Liver (tissue), 9 donors: ENCODE data around the gene ERC2. TPM values are rescaled to one million over a fixed set of nuclear protein-coding genes. Genes with fewer than 3 reads are reported as not detected.

Experiments
- DNase-seq: peaks from one replicate; pipeline ENCODE4 v3.0.0-alpha.2; 2017; ENCODE audit warnings: low spot score
- H3K27ac ChIP-seq, 2 donors: one replicate each; pipeline ENCODE4 v1.7.0; 2013; ENCODE audit warnings: inconsistent platforms in 2 of 2, low read length in 2 of 2, control low read depth in 1 of 2, low read depth in 1 of 2, mild to moderate bottlenecking in 1 of 2
- H3K27me3 ChIP-seq, 4 donors: one replicate each; pipeline versions ENCODE4 v1.6.1 to v1.7.0; 2013; ENCODE audit warnings: low read length in 3 of 4, inconsistent platforms in 1 of 4, mild to moderate bottlenecking in 1 of 4, moderate library complexity in 1 of 4; ENCODE audit not compliant: control insufficient read depth in 4 of 4, insufficient read depth in 4 of 4
- H3K36me3 ChIP-seq, 4 donors: one replicate each; pipeline versions ENCODE4 v1.6.1 to v1.7.0; 2013; ENCODE audit warnings: low read length in 3 of 4, mild to moderate bottlenecking in 3 of 4, low read depth in 1 of 4, moderate library complexity in 1 of 4; ENCODE audit not compliant: control insufficient read depth in 4 of 4, insufficient read depth in 3 of 4
- H3K4me1 ChIP-seq, 4 donors: one replicate each; pipeline versions ENCODE4 v1.6.1 to v1.7.0; 2013; ENCODE audit warnings: low read length in 3 of 4, mild to moderate bottlenecking in 3 of 4, moderate library complexity in 1 of 4; ENCODE audit not compliant: control insufficient read depth in 4 of 4, insufficient read depth in 4 of 4
- H3K4me3 ChIP-seq, 3 donors: one replicate each; pipeline versions ENCODE4 v1.6.1 to v1.7.0; 2013; ENCODE audit warnings: low read length in 3 of 3, control low read depth in 1 of 3, low read depth in 1 of 3, mild to moderate bottlenecking in 1 of 3
- H3K9ac ChIP-seq, 2 donors: one replicate each; pipeline ENCODE4 v1.7.0; 2013; ENCODE audit warnings: low read length in 2 of 2, mild to moderate bottlenecking in 2 of 2, moderate library complexity in 2 of 2, control low read depth in 1 of 2, low read depth in 1 of 2
- H3K9me3 ChIP-seq, 4 donors: one replicate each; pipeline versions ENCODE4 v1.6.1 to v1.7.0; 2013; ENCODE audit warnings: low read length in 3 of 4; ENCODE audit not compliant: control insufficient read depth in 4 of 4
- ATF3 ChIP-seq: IDR thresholded peaks from 2 replicates; pipeline ENCODE4 v1.6.1; 2016; ENCODE audit warnings: antibody characterized with exemption
- EGR1 ChIP-seq, 2 donors: IDR thresholded peaks; 2 replicates each; pipeline ENCODE4 v1.6.1; 2016 to 2018; ENCODE audit warnings: antibody characterized with exemption in 2 of 2, low read depth in 2 of 2
- FOXA1 ChIP-seq: IDR thresholded peaks from 2 replicates; pipeline ENCODE4 v1.6.1; 2016; ENCODE audit warnings: antibody characterized with exemption
- FOXA2 ChIP-seq: IDR thresholded peaks from 2 replicates; pipeline ENCODE4 v1.6.1; 2016; ENCODE audit warnings: antibody characterized with exemption
- GABPA ChIP-seq, 2 donors: IDR thresholded peaks in 1 of 2; conservative IDR thresholded peaks in 1 of 2; 2 replicates each; pipeline ENCODE4 v1.6.1; 2016; ENCODE audit warnings: antibody characterized with exemption in 2 of 2, mild to moderate bottlenecking in 1 of 2, moderate library complexity in 1 of 2
- HNF4A ChIP-seq, 2 donors: conservative IDR thresholded peaks; 2 replicates each; pipeline ENCODE4 v1.6.1; 2016; ENCODE audit warnings: antibody characterized with exemption in 2 of 2, mild to moderate bottlenecking in 2 of 2
- HNF4G ChIP-seq: IDR thresholded peaks from 2 replicates; pipeline ENCODE4 v1.6.1; 2016; ENCODE audit warnings: antibody characterized with exemption
- JUND ChIP-seq, 2 donors: IDR thresholded peaks; 2 replicates each; pipeline ENCODE4 v1.6.1; 2016; ENCODE audit warnings: antibody characterized with exemption in 2 of 2
- NR2F2 ChIP-seq: IDR thresholded peaks from 2 replicates; pipeline ENCODE4 v1.6.1; 2016; ENCODE audit warnings: antibody characterized with exemption
- RAD21 ChIP-seq, 2 donors: IDR thresholded peaks; 2 replicates each; pipeline ENCODE4 v1.6.1; 2016; ENCODE audit warnings: antibody characterized with exemption in 2 of 2, mild to moderate bottlenecking in 2 of 2
- RXRA ChIP-seq, 2 donors: IDR thresholded peaks; 2 replicates each; pipeline ENCODE4 v1.6.1; 2017 to 2018; ENCODE audit warnings: antibody characterized with exemption in 2 of 2, mild to moderate bottlenecking in 1 of 2
- SP1 ChIP-seq: IDR thresholded peaks from 2 replicates; pipeline ENCODE4 v1.6.1; 2018; ENCODE audit warnings: antibody characterized with exemption, mild to moderate bottlenecking
- TAF1 ChIP-seq: conservative IDR thresholded peaks from 2 replicates; pipeline ENCODE4 v1.6.1; 2016; ENCODE audit warnings: antibody characterized with exemption, mild to moderate bottlenecking
- YY1 ChIP-seq: IDR thresholded peaks from 2 replicates; pipeline ENCODE4 v1.6.1; 2016; ENCODE audit warnings: antibody characterized with exemption, mild to moderate bottlenecking
- ZBTB33 ChIP-seq: IDR thresholded peaks from 2 replicates; pipeline ENCODE4 v1.6.1; 2016; ENCODE audit warnings: antibody characterized with exemption
- WGBS: extraction: QIAGEN DNeasy Blood & Tissue Kit; methylation state at CpG from one replicate; pipeline ENCODE4 v1.1.7; 2013; 5-methylcytosine and 5-hydroxymethylcytosine counted together
- polyA plus RNA-seq, 2 donors: library from polyadenylated mRNA; stranded (reverse) in 1 of 2; unstranded in 1 of 2; fragments of 200-250 nt in 1 of 2; fragments of >200 nt in 1 of 2; fragmentation: Nextera tagmentation in 1 of 2; extraction: Ambion mirVana in 1 of 2; gene quantifications; one replicate each; pipeline versions ENCODE4 v1.2.1 to v1.2.3, GENCODE V29; 2013 to 2015
- total RNA-seq, 2 donors: library from RNA; depleted of rRNA; stranded (reverse); fragments of >200 nt; gene quantifications; one replicate each; pipeline ENCODE4 v1.2.3, GENCODE V29; 2014
- TF ChIP-seq, protein P1 (sequence below): IDR thresholded peaks from 2 replicates; pipeline ENCODE4 v1.6.1; 2016; ENCODE audit warnings: antibody characterized with exemption, mild to moderate bottlenecking
- TF ChIP-seq, protein P2 (sequence below): IDR thresholded peaks from 2 replicates; pipeline ENCODE4 v1.6.1; 2016; ENCODE audit warnings: antibody characterized with exemption
- TF ChIP-seq, protein P3 (sequence below): fragments of 150-350 bp; IDR thresholded peaks from 2 replicates; pipeline ENCODE4 v1.5.1; 2017; ENCODE audit warnings: improper control_type of control experiment, low read depth, low read length; ENCODE audit not compliant: missing input control
- donor health status: healthy.
- donor health status: healthy.
- donor health status: healthy.
- donor health status: healthy.
- donor health status: healthy.

The ERC2 gene
- total and polyA plus RNA-seq, 4 donors = 0.14 to 0.25 TPM; not detected in 2

DNA sequence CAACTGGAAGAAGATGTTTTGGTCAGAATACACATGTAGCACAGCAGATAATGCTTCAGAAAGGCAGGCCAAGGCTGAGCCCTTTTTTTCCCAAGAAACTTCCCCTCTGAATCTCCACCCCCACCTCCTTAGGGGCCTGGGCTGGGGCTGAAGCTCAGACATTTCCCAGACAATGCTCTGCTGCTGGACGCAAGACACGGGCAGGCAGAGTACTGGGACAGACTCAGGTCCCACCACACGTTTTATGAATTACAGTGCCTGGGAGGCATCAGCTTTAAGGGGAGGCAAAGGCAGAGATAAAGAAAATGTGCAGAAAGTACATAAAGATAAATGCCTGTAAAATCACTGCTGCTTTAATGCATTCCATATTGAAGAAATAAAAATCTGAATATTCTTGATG, 479.4 kb downstream of the ERC2 start (continued):
- TF ChIP-seq, protein P1, sequence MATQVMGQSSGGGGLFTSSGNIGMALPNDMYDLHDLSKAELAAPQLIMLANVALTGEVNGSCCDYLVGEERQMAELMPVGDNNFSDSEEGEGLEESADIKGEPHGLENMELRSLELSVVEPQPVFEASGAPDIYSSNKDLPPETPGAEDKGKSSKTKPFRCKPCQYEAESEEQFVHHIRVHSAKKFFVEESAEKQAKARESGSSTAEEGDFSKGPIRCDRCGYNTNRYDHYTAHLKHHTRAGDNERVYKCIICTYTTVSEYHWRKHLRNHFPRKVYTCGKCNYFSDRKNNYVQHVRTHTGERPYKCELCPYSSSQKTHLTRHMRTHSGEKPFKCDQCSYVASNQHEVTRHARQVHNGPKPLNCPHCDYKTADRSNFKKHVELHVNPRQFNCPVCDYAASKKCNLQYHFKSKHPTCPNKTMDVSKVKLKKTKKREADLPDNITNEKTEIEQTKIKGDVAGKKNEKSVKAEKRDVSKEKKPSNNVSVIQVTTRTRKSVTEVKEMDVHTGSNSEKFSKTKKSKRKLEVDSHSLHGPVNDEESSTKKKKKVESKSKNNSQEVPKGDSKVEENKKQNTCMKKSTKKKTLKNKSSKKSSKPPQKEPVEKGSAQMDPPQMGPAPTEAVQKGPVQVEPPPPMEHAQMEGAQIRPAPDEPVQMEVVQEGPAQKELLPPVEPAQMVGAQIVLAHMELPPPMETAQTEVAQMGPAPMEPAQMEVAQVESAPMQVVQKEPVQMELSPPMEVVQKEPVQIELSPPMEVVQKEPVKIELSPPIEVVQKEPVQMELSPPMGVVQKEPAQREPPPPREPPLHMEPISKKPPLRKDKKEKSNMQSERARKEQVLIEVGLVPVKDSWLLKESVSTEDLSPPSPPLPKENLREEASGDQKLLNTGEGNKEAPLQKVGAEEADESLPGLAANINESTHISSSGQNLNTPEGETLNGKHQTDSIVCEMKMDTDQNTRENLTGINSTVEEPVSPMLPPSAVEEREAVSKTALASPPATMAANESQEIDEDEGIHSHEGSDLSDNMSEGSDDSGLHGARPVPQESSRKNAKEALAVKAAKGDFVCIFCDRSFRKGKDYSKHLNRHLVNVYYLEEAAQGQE = no peak

DNA sequence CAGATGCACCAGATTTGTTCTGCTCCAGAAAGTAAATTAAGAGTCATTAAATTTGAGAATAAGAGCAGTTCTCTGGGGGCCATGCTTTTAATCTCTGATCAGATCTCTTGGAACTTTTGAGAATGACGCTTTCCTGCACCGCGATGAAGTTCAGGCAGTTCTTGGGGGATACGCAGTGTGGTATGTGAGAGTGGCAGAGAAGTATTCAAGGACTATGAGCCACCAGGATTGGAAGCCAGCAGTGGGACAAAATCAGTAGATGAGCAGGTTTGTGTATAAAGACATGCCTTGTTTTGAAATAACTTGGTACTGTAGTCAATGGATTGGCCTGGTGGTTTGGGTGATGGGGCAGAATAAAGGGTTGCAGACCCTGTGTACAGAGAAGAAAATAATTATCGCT, 483.6 kb downstream of the ERC2 start:
- Histone ChIP-seq H3K9ac (no peak overlapping the region), H3K4me3 (no peak overlapping the region), H3K27ac (no peak overlapping the region), H3K9me3 (no peaks in the 10 kb centered on the region), H3K4me1 (no peaks in the 10 kb centered on the region), H3K27me3 (no peaks in the 10 kb centered on the region), H3K36me3 (no peaks in the 10 kb centered on the region)
- TF ChIP-seq, protein P1 = no peak
- TF ChIP-seq ZBTB33 = no peak
- TF ChIP-seq RXRA (IDR thresholded peaks at IDR 0.05) = no peak
- TF ChIP-seq, protein P2, sequence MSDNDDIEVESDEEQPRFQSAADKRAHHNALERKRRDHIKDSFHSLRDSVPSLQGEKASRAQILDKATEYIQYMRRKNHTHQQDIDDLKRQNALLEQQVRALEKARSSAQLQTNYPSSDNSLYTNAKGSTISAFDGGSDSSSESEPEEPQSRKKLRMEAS = no peak
- no peak for TF ChIP-seq FOXA2
- no peak for TF ChIP-seq RAD21 (IDR thresholded peaks at IDR 0.05)
- TF ChIP-seq HNF4G = no peak
- no peak for TF ChIP-seq ATF3
- no peak for TF ChIP-seq JUND (IDR thresholded peaks at IDR 0.05)
- no peak for TF ChIP-seq YY1
- TF ChIP-seq GABPA (IDR thresholded peaks at IDR 0.05 in 1 of 2, conservative IDR thresholded peaks at IDR 0.05 in 1 of 2) = no peak
- TF ChIP-seq HNF4A (conservative IDR thresholded peaks at IDR 0.05) = no peak
- TF ChIP-seq EGR1 (IDR thresholded peaks at IDR 0.05; ENCODE audit: low read depth in 2 of 2) = no peak
- TF ChIP-seq, protein P3, sequence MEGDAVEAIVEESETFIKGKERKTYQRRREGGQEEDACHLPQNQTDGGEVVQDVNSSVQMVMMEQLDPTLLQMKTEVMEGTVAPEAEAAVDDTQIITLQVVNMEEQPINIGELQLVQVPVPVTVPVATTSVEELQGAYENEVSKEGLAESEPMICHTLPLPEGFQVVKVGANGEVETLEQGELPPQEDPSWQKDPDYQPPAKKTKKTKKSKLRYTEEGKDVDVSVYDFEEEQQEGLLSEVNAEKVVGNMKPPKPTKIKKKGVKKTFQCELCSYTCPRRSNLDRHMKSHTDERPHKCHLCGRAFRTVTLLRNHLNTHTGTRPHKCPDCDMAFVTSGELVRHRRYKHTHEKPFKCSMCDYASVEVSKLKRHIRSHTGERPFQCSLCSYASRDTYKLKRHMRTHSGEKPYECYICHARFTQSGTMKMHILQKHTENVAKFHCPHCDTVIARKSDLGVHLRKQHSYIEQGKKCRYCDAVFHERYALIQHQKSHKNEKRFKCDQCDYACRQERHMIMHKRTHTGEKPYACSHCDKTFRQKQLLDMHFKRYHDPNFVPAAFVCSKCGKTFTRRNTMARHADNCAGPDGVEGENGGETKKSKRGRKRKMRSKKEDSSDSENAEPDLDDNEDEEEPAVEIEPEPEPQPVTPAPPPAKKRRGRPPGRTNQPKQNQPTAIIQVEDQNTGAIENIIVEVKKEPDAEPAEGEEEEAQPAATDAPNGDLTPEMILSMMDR = no peak
- no peak for TF ChIP-seq TAF1
- TF ChIP-seq SP1 = no peak
- TF ChIP-seq FOXA1 = no peak
- no peak for TF ChIP-seq NR2F2
- no peak for DNase-seq
- WGBS = 93% methylated on average over 5 of the region's 5 CpGs
